K562 (cell line): ENCODE results near the gene BBOX1. TPM values are rescaled to one million over a fixed set of nuclear protein-coding genes. Genes with fewer than 3 reads are reported as not detected.

Source experiments
- ATAC-seq: fragments of 200-7000 bp; cut with Tn5 transposase; 3 replicates; pipeline ENCODE4 v1.9.1; 2020; ENCODE audit warnings: moderate library complexity
- BruUV-seq: library from RNA; stranded (reverse); fragments of 400-500 nt; replicated peaks from 2 replicates; lab custom pipeline; 2021; lab: Mats Ljungman, UMichigan
- CTCF ChIA-PET: fragments of 300-600 bp; formaldehyde crosslinking; extraction: SDS; loops from one replicate; lab custom pipeline; 2021; ENCODE audit warnings: low intra/inter-chr PET ratio; lab: Yijun Ruan, JAX
- POLR2A ChIA-PET: fragments of 300-600, 350-650 bp; sonication (Branson Sonifier 250); formaldehyde crosslinking; extraction: SDS; loops from one replicate; lab custom pipeline; 2021; ENCODE audit warnings: antibody characterized with exemption, inconsistent platforms; lab: Yijun Ruan, JAX
- DNase-seq, 4 experiments: peaks; one replicate each; pipeline versions ENCODE4 v3.0.0 to v3.0.0-alpha.2; 2011 to 2018; ENCODE audit warnings: low spot score in 3 of 4, mixed read lengths in 3 of 4; ENCODE audit errors: extremely low read depth in 1 of 4
- FAIRE-seq: peaks from 2 replicates; lab custom pipeline; 2011; peaks lifted over from hg19 to GRCh38; lab: Jason Lieb, UNC
- H2AFZ ChIP-seq: 2 replicates; pipeline ENCODE4 v1.6.0; 2011; ENCODE audit warnings: low read depth, low read length, control low read depth, inconsistent platforms
- H3K27ac ChIP-seq: fragments of 200-600 bp; 3 replicates; pipeline ENCODE4 v1.8.0; 2011; ENCODE audit warnings: low read depth, mild to moderate bottlenecking, control low read depth, inconsistent platforms, low read length, moderate library complexity, mixed read lengths; ENCODE audit errors: extremely low read depth
- H3K27me3 ChIP-seq, 2 experiments: fragments of 300-600 bp in 1 of 2; 2 replicates in 1 of 2; 3 replicates in 1 of 2; pipeline versions ENCODE4 v1.6.0 to v1.8.0; 2011; ENCODE audit warnings: inconsistent platforms in 2 of 2, low read length in 2 of 2, mild to moderate bottlenecking in 1 of 2, mixed read lengths in 1 of 2, moderate library complexity in 1 of 2; ENCODE audit not compliant: control insufficient read depth in 2 of 2, insufficient read depth in 2 of 2
- H3K36me3 ChIP-seq: fragments of 300-600 bp; 3 replicates; pipeline ENCODE4 v1.8.0; 2011; ENCODE audit warnings: mild to moderate bottlenecking, low read length, inconsistent platforms; ENCODE audit not compliant: control insufficient read depth, insufficient read depth
- H3K4me1 ChIP-seq, 2 experiments: fragments of 200-600 bp in 1 of 2; replicated peaks in 1 of 2; 2 replicates in 1 of 2; 3 replicates in 1 of 2; pipeline versions ENCODE4 v1.5.1 to v1.8.0; 2011; ENCODE audit warnings: inconsistent platforms in 2 of 2, low read length in 2 of 2, mild to moderate bottlenecking in 1 of 2, mixed read lengths in 1 of 2, moderate library complexity in 1 of 2; ENCODE audit not compliant: control insufficient read depth in 2 of 2, insufficient read depth in 2 of 2
- H3K4me2 ChIP-seq: 2 replicates; pipeline ENCODE4 v1.6.1; 2011; ENCODE audit warnings: low read length, control low read depth, inconsistent platforms, mixed read lengths; ENCODE audit not compliant: insufficient read depth
- H3K4me3 ChIP-seq: fragments of 200-600 bp; sonication (generic), shearing (Covaris generic); 2 replicates; pipeline ENCODE4 v1.5.1; 2016; ENCODE audit warnings: control low read depth, inconsistent platforms
- H3K79me2 ChIP-seq: fragments of 200-600 bp; 3 replicates; pipeline ENCODE4 v1.8.0; 2011; ENCODE audit warnings: low read length, inconsistent platforms; ENCODE audit not compliant: control insufficient read depth, insufficient read depth
- H3K9ac ChIP-seq, 2 experiments: 2 replicates each; pipeline versions ENCODE4 v1.6.0 to v1.6.1; 2011; ENCODE audit warnings: low read depth in 2 of 2, low read length in 2 of 2, control low read depth in 1 of 2, inconsistent platforms in 1 of 2, mild to moderate bottlenecking in 1 of 2, mixed read lengths in 1 of 2; ENCODE audit not compliant: insufficient read depth in 1 of 2
- H3K9me1 ChIP-seq: one replicate; pipeline ENCODE4 v1.6.0; 2011; ENCODE audit warnings: inconsistent platforms, mild to moderate bottlenecking, low read length, moderate library complexity; ENCODE audit not compliant: control insufficient read depth, insufficient read depth
- H3K9me3 ChIP-seq: replicated peaks from 2 replicates; pipeline ENCODE4 v1.5.1; 2011; ENCODE audit warnings: low read depth, low read length, inconsistent platforms; ENCODE audit not compliant: control insufficient read depth, insufficient read depth
- H4K20me1 ChIP-seq: replicated peaks from 2 replicates; pipeline ENCODE4 v1.6.1; 2011; ENCODE audit warnings: low read length, inconsistent platforms, mixed read lengths; ENCODE audit not compliant: control insufficient read depth, insufficient read depth
- ATF7 ChIP-seq: fragments of 450-650 bp; IDR thresholded peaks from 2 replicates; pipeline ENCODE4 v1.7.1; 2014; ENCODE audit warnings: mild to moderate bottlenecking, moderate library complexity
- FIP1L1 ChIP-seq: fragments of 200-400 bp; formaldehyde crosslinking; IDR thresholded peaks from 2 replicates; pipeline ENCODE4 v1.6.1; 2018; ENCODE audit warnings: mild to moderate bottlenecking, low read depth, low read length; ENCODE audit not compliant: poor library complexity, severe bottlenecking
- HBP1 ChIP-seq: fragments of 450-650 bp; formaldehyde crosslinking; IDR thresholded peaks from 2 replicates; pipeline ENCODE4 v1.4.0; 2022; ENCODE audit warnings: missing genetic modification characterization
- WGBS: fragments of 100-300 bp; shearing (Covaris generic); methylation state at CpG from one replicate; pipeline ENCODE4 v1.1.6; 2016; ENCODE audit warnings: low coverage, mixed read lengths; ENCODE audit not compliant: insufficient coverage; ENCODE audit errors: missing lambda C conversion rate; 5-methylcytosine and 5-hydroxymethylcytosine counted together
- in situ Hi-C: fragments of 300-500 bp; cut with MboI; formaldehyde crosslinking; loops from 4 replicates; pipeline ENCODE4 v1.15.0; 2018; ENCODE audit warnings: inconsistent platforms, mixed read lengths
- intact Hi-C: fragments of 100-400 bp; cut with micrococcal nuclease; formaldehyde crosslinking; loops from 2 replicates; pipeline ENCODE4 v1.14.2; 2022
- polyA plus RNA-seq, 8 experiments: library from polyadenylated mRNA; depleted of rRNA in 4 of 8; stranded (reverse) in 5 of 8; unstranded in 3 of 8; fragments of >200 nt; fragmentation: Nextera tagmentation in 2 of 8; fragmentation: Illumina TruSeq in 1 of 8; extraction: Ambion mirVana in 2 of 8; extraction: Trizol in 1 of 8; gene quantifications; 2 replicates each; pipeline versions ENCODE4 v1.2.1 to v1.2.3, GENCODE V29; 2011 to 2014; ENCODE audit warnings: inconsistent platforms in 1 of 8, missing spikeins in 1 of 8
- total RNA-seq, 7 experiments: library from RNA; depleted of rRNA in 6 of 7; stranded (reverse); fragments of >200 nt in 6 of 7; fragmentation: Illumina TruSeq in 2 of 7; extraction: Trizol in 2 of 7; gene quantifications; 2 replicates each; pipeline versions ENCODE4 v1.2.1 to v1.2.3, GENCODE V29; 2011 to 2021; ENCODE audit warnings: low replicate concordance in 1 of 7

Gene BBOX1
- total and polyA plus RNA-seq, 9 of the 15 experiments (the other 6 are each of a cell fraction or from before 2014, with no cell fraction given): not detected

DNA sequence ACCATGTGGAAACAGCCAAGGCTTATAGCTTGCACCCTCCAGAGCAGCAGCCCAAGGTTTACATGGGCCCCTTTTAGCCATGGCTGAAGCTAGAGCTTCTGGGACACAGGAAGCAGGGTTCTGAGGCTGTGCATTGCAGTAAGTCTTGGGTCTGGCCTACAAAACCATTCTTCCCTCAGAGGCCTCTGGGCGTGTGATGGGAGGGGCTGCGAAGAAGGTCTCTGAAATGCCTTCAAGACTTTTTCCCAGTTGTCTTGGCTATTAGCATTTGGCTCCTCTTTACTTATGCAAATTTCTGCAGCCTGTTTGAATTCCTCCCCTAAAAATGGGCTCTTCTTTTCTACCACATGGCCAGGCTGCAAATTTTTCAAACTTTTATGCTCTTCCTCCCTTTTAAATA, 109.5 kb downstream of the BBOX1 start (continued):
- TF ChIP-seq FIP1L1: no peak

DNA sequence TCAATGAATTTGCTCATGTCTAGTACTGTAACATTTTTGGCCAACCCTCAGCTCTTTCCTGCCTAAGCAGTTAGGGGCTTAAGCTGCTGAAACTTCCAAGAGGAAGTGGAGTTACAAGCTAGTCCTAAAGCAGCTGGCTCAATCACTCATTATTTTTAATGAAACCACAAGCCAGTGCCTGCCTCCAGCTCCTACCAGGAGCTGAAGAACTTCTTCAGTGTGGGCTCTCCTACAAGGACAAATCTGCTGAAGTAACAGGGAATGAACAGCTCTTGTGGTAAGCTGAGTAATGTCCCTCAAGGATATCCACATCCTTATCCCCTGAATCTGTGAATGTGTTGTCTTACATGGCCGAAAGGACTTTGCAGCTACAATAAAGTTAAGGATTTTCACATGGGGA, 112.5 kb downstream of the BBOX1 start:
- no peaks in the 10 kb centered on the region for H3K9me1 ChIP-seq
- DNase-seq (no peak), FAIRE-seq (no peak), ATAC-seq (no peak)
- H3K36me3 ChIP-seq: no peaks in the 10 kb centered on the region
- H3K4me3 ChIP-seq: no peak overlapping the region
- H3K4me1 ChIP-seq: no peaks in the 10 kb centered on the region
- 0% methylated on average over 1 of the region's 1 CpG for WGBS
- no peaks in the 10 kb centered on the region for H3K27me3 ChIP-seq
- ChIA-PET POLR2A (no interaction called here), CTCF (interaction anchor here (0.7 kb wide), 1 partner anchor 876 kb away, joined by 3 read pairs; no protein-coding TSS in a partner anchor)
- no peaks in the 10 kb centered on the region for H3K79me2 ChIP-seq
- TF ChIP-seq HBP1 (CRISPR knock-in tag): no peak
- TF ChIP-seq ATF7: no peak
- no peak overlapping the region for H3K4me2 ChIP-seq
- no peak overlapping the region for H3K9ac ChIP-seq
- no peak overlapping the region for H2AFZ ChIP-seq
- in situ Hi-C loops (no loop called here), intact Hi-C loops (loop anchor here (10.0 kb wide), 1 partner anchor 628 kb away; no protein-coding TSS in a partner anchor)
- H4K20me1 ChIP-seq: no peaks in the 10 kb centered on the region
- no TSS peak for BruUV-seq
- H3K9me3 ChIP-seq: no peaks in the 10 kb centered on the region
- H3K27ac ChIP-seq: no peak overlapping the region
